HFFc6 (cell line): ENCODE results near the gene AFAP1. TPM values are rescaled to one million over a fixed set of nuclear protein-coding genes. Genes with fewer than 3 reads are reported as not detected.

Experiments
- DNase-seq: peaks from one replicate; pipeline ENCODE4 v3.0.0-alpha.2; 2018
- H3K27ac Mint-ChIP-seq: 2 replicates; pipeline ENCODE4 v1.8.0; 2020; ENCODE audit warnings: mild to moderate bottlenecking, mixed read lengths
- H3K27me3 Mint-ChIP-seq: 2 replicates; pipeline ENCODE4 v1.8.0; 2021; ENCODE audit warnings: mild to moderate bottlenecking, moderate library complexity, mixed read lengths; ENCODE audit not compliant: insufficient read depth
- H3K36me3 Mint-ChIP-seq: 2 replicates; pipeline ENCODE4 v1.8.0; 2021; ENCODE audit warnings: low read depth, mixed read lengths
- H3K4me1 Mint-ChIP-seq: 2 replicates; pipeline ENCODE4 v1.8.0; 2020; ENCODE audit warnings: low read depth, mixed read lengths
- H3K4me3 Mint-ChIP-seq: 2 replicates; pipeline ENCODE4 v1.8.0; 2020; ENCODE audit warnings: mild to moderate bottlenecking, moderate library complexity, mixed read lengths
- H3K9me3 Mint-ChIP-seq: 2 replicates; pipeline ENCODE4 v1.8.0; 2020; ENCODE audit warnings: mild to moderate bottlenecking, mixed read lengths
- CTCF ChIP-seq: fragments of 200-600 bp; sonication (generic); IDR thresholded peaks from 2 replicates; pipeline ENCODE4 v1.5.0; 2021; ENCODE audit warnings: antibody characterized with exemption, mild to moderate bottlenecking
- total RNA-seq, 6 experiments: library from RNA; stranded (reverse); fragmentation: NEBNext Ultra II Directional; extraction: Animal tissue kit (Norgen Biotek cat#: 25700); gene quantifications; 2 replicates in 1 of 6; 3 replicates in 5 of 6; pipeline ENCODE4 v1.2.3, GENCODE V29; 2021

AFAP1 gene
- total RNA-seq, 6 experiments from 2014 or later = 99.7 to 116 (median 107) TPM

- no peak for DNase-seq
- H3K9me3 Mint-ChIP-seq = no peaks in the 10 kb centered on the region
- no peaks in the 10 kb centered on the region for H3K27me3 Mint-ChIP-seq
- H3K36me3 Mint-ChIP-seq = peaks cover 5% of the 10 kb centered on the region
- no peak overlapping the region for H3K4me3 Mint-ChIP-seq
- H3K4me1 Mint-ChIP-seq = peaks cover 20% of the 10 kb centered on the region
- no peak overlapping the region for H3K27ac Mint-ChIP-seq
- no peak for TF ChIP-seq CTCF
These were observed 3.5 kb upstream of the AFAP1 start for GRCh38 chr4:7943211-7943610.

GRCh38 chr4:7941965-7942496 lies 2.4 kb upstream of the AFAP1 start:
- H3K27me3 Mint-ChIP-seq = no peaks in the 10 kb centered on the region
- H3K4me3 Mint-ChIP-seq = no peak overlapping the region

GRCh38 chr4:7941111-7941964 lies 1.7 kb upstream of the AFAP1 start:
- Mint-ChIP-seq H3K4me3 (peak overlapping the region; percentile 39; the same call in 1 of the 2 replicates), H3K36me3 (peaks cover 20% of the 10 kb centered on the region), H3K9me3 (no peaks in the 10 kb centered on the region), H3K27me3 (no peaks in the 10 kb centered on the region), H3K27ac (peak overlapping the region; percentile 75; the same call in 1 of the 2 replicates), H3K4me1 (peaks cover 36% of the 10 kb centered on the region)
- no peak for DNase-seq
- no peak for TF ChIP-seq CTCF

More at GRCh38 chr4:7941965-7942496, 2.4 kb upstream of the AFAP1 start:
- DNase-seq = no peak
- H3K27ac Mint-ChIP-seq = no peak overlapping the region
- H3K4me1 Mint-ChIP-seq = peaks cover 30% of the 10 kb centered on the region
- H3K36me3 Mint-ChIP-seq = peaks cover 16% of the 10 kb centered on the region
- TF ChIP-seq CTCF = no peak
- H3K9me3 Mint-ChIP-seq = no peaks in the 10 kb centered on the region

GRCh38 chr4:7938609-7939376 lies 868 bp downstream of the AFAP1 start:
- H3K4me3 Mint-ChIP-seq = peak overlapping the region; percentile 99

More at GRCh38 chr4:7938609-7939376, 868 bp downstream of the AFAP1 start:
- peaks cover 29% of the 10 kb centered on the region for H3K36me3 Mint-ChIP-seq
- H3K27me3 Mint-ChIP-seq = peaks cover 3% of the 10 kb centered on the region; the same call in 1 of the 2 replicates
- H3K4me1 Mint-ChIP-seq = peaks cover 62% of the 10 kb centered on the region
- H3K27ac Mint-ChIP-seq = peak overlapping the region; percentile 85
- H3K9me3 Mint-ChIP-seq = no peaks in the 10 kb centered on the region
- TF ChIP-seq CTCF = peak; percentile 38; the same call in 1 of the 2 replicates
- no peak for DNase-seq
